Vagina (tissue), 2 donors: Measurements from ENCODE around the gene SERPINE3. TPM values are rescaled to one million over a fixed set of nuclear protein-coding genes. Genes with fewer than 3 reads are reported as not detected.

Experiments used
- DNase-seq, 2 donors: peaks; one replicate each; pipeline ENCODE4 v3.0.0-alpha.2; 2017; ENCODE audit errors: extremely low spot score in 2 of 2
- H3K27ac ChIP-seq: fragments of 200-600 bp; sonication (generic); one replicate; pipeline ENCODE4 v1.5.1; 2019
- H3K27me3 ChIP-seq: fragments of 200-600 bp; sonication (generic); one replicate; pipeline ENCODE4 v1.5.1; 2019
- H3K36me3 ChIP-seq, 2 donors: fragments of 200-600 bp; sonication (generic); one replicate each; pipeline ENCODE4 v1.5.1; 2017 to 2019
- H3K4me1 ChIP-seq: fragments of 200-600 bp; sonication (generic); one replicate; pipeline ENCODE4 v1.5.1; 2019
- H3K4me3 ChIP-seq, 2 donors: fragments of 200-600 bp; sonication (generic); 1 replicate in 1 of 2; 2 replicates in 1 of 2; pipeline ENCODE4 v1.5.1; 2016 to 2019
- H3K9me3 ChIP-seq: fragments of 200-600 bp; sonication (generic); one replicate; pipeline ENCODE4 v1.5.1; 2019
- POLR2A ChIP-seq, 2 donors: fragments of 450-650 bp; IDR thresholded peaks; one replicate each; pipeline ENCODE4 v1.6.1; 2017; ENCODE audit warnings: antibody characterized with exemption in 2 of 2, mild to moderate bottlenecking in 2 of 2, moderate library complexity in 2 of 2
- POLR2AphosphoS5 ChIP-seq, 2 donors: sonication (generic); formaldehyde crosslinking; IDR thresholded peaks; one replicate each; pipeline ENCODE4 v1.9.0; 2017; ENCODE audit warnings: antibody characterized with exemption in 2 of 2, mild to moderate bottlenecking in 2 of 2, low read depth in 1 of 2; ENCODE audit not compliant: insufficient read depth in 1 of 2
- intact Hi-C: fragments of 100-400 bp; cut with DNase I; formaldehyde crosslinking; loops from one replicate; pipeline ENCODE4 v1.15.1; 2023
- total RNA-seq: library from RNA; depleted of rRNA; stranded (reverse); fragments of >200 nt; gene quantifications from one replicate; pipeline ENCODE4 v1.2.3, GENCODE V29; 2016
- TF ChIP-seq, protein P1 (sequence below), 3 experiments: fragments of 450-650 bp in 2 of 3; fragments of 200-600 bp in 1 of 3; sonication (generic) in 1 of 3; IDR thresholded peaks; one replicate each; pipeline ENCODE4 v1.5.1; 2017 to 2019; ENCODE audit warnings: antibody characterized with exemption in 3 of 3, mild to moderate bottlenecking in 2 of 3, moderate library complexity in 2 of 3

SERPINE3 gene
- total RNA-seq, 1 donor from 2014 or later: not detected

DNA sequence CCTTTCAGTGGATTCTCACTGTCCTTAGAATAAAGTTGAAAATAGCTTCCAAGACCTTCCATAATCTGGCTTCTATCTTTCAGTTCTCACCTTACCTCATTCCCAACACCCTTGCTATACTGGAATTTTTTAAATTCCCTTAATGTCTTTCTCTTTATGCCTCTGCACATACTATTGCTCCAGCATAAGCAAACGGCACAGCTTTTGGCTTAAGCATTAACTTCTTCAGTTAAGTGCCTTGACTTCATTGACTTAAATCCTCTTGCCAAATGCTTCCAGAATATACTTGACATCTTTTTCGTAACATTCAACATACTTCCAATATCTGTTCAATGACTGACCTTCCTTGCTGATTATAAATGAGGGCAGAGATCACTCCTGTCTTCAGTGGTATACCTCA, 34.0 kb downstream of the SERPINE3 start:
- peaks cover 0 to 51% of the 10 kb centered on the region in 2 donors for H3K36me3 ChIP-seq
- H3K27me3 ChIP-seq: no peaks in the 10 kb centered on the region
- H3K4me3 ChIP-seq: no peak overlapping the region
- no peaks in the 10 kb centered on the region for H3K9me3 ChIP-seq
- no peaks in the 10 kb centered on the region for H3K4me1 ChIP-seq
- intact Hi-C loops: no loop called here
- no peak overlapping the region for H3K27ac ChIP-seq
- TF ChIP-seq POLR2AphosphoS5 (IDR thresholded peaks at IDR 0.05; ENCODE audit: insufficient read depth in 1 of 2, low read depth in 1 of 2): no peak
- TF ChIP-seq, protein P1, sequence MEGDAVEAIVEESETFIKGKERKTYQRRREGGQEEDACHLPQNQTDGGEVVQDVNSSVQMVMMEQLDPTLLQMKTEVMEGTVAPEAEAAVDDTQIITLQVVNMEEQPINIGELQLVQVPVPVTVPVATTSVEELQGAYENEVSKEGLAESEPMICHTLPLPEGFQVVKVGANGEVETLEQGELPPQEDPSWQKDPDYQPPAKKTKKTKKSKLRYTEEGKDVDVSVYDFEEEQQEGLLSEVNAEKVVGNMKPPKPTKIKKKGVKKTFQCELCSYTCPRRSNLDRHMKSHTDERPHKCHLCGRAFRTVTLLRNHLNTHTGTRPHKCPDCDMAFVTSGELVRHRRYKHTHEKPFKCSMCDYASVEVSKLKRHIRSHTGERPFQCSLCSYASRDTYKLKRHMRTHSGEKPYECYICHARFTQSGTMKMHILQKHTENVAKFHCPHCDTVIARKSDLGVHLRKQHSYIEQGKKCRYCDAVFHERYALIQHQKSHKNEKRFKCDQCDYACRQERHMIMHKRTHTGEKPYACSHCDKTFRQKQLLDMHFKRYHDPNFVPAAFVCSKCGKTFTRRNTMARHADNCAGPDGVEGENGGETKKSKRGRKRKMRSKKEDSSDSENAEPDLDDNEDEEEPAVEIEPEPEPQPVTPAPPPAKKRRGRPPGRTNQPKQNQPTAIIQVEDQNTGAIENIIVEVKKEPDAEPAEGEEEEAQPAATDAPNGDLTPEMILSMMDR (IDR thresholded peaks at IDR 0.05): no peak
- TF ChIP-seq POLR2A (IDR thresholded peaks at IDR 0.05): no peak
- no peak for DNase-seq

DNA sequence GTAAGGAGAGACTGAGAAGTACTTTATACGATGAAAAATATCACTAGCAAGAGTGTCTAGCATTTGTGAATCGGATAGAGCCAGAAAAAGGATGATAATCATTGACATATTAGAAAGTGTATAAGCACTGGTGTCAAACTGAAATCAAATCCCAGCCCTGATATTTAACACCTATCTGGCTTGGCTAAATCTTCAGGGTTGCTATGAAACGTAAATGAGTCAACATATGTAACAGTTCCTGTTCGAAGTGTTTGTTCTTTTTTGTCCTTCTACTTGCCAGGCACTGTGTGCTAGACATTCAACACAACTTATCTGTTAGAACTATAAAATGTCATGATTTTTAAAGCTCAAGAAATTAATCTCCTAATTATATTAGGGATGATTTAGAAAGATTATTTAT, 40.8 kb downstream of the SERPINE3 start:
- TF ChIP-seq POLR2A (IDR thresholded peaks at IDR 0.05): no peak
- TF ChIP-seq POLR2AphosphoS5 (IDR thresholded peaks at IDR 0.05; ENCODE audit: insufficient read depth in 1 of 2, low read depth in 1 of 2): no peak
- TF ChIP-seq, protein P1 (IDR thresholded peaks at IDR 0.05): no peak
- Histone ChIP-seq H3K4me3 (no peak overlapping the region), H3K9me3 (no peaks in the 10 kb centered on the region), H3K27me3 (no peaks in the 10 kb centered on the region), H3K36me3 (peaks cover 0 to 23% of the 10 kb centered on the region in 2 donors), H3K4me1 (no peaks in the 10 kb centered on the region), H3K27ac (no peak overlapping the region)
- intact Hi-C loops: loop anchor here (10.0 kb wide), 1 partner anchor 1405 kb away; no protein-coding TSS in a partner anchor
- no peak for DNase-seq

DNA sequence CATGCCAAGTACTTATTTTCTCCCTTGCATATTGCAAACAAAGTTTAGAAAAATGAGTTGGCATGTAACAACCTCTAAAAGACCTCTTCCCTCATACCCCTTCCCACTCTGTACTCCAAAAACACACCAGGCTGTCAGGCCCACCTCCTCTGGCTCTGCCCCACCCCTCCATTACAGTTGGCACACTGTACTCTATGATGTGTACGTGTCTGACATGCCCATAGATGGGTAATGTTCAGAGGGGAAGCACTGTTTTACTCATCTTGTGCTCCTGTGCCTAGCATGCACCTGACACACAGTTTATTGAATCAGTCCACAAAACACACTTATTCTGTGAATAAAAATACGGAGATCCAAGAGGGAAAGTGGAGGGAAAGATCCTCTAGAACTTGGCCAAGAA, 45.6 kb downstream of the SERPINE3 start:
- intact Hi-C loops: loop anchor here (10.0 kb wide), 1 partner anchor 1410 kb away; no protein-coding TSS in a partner anchor
- Histone ChIP-seq H3K4me3 (no peak overlapping the region), H3K9me3 (no peaks in the 10 kb centered on the region), H3K36me3 (peaks cover 0 to 7% of the 10 kb centered on the region in 2 donors), H3K27ac (no peak overlapping the region), H3K4me1 (no peaks in the 10 kb centered on the region), H3K27me3 (no peaks in the 10 kb centered on the region)
- TF ChIP-seq, protein P1 (IDR thresholded peaks at IDR 0.05): no peak
- TF ChIP-seq POLR2AphosphoS5 (IDR thresholded peaks at IDR 0.05; ENCODE audit: insufficient read depth in 1 of 2, low read depth in 1 of 2) (no peak), POLR2A (IDR thresholded peaks at IDR 0.05) (no peak)
- no peak for DNase-seq

DNA sequence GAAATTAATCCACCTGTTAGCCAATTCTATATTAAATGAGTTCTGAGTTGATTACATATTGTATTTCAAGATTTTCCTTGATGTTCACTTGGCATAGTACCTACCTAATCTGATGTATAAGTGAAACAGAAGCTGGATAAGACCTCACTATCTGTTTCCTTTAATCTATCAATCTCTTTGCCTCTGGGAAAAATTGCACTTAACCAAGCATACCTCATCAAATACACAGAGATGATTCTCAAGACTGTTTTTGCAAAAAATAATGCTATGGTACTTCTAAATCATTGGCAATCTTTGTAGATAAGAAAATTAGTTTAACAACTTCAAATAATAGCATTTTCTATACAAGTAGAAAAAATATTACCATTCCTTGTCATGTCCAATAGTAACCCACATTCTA, 55.2 kb downstream of the SERPINE3 start:
- DNase-seq: no peak
- TF ChIP-seq POLR2AphosphoS5 (IDR thresholded peaks at IDR 0.05; ENCODE audit: insufficient read depth in 1 of 2, low read depth in 1 of 2) (no peak), POLR2A (IDR thresholded peaks at IDR 0.05) (no peak)
- TF ChIP-seq, protein P1 (IDR thresholded peaks at IDR 0.05): no peak
- Histone ChIP-seq H3K36me3 (no peaks in the 10 kb centered on the region), H3K27me3 (no peaks in the 10 kb centered on the region), H3K4me1 (peaks cover 19% of the 10 kb centered on the region), H3K27ac (no peak overlapping the region), H3K4me3 (no peak overlapping the region), H3K9me3 (no peaks in the 10 kb centered on the region)
- intact Hi-C loops: no loop called here

DNA sequence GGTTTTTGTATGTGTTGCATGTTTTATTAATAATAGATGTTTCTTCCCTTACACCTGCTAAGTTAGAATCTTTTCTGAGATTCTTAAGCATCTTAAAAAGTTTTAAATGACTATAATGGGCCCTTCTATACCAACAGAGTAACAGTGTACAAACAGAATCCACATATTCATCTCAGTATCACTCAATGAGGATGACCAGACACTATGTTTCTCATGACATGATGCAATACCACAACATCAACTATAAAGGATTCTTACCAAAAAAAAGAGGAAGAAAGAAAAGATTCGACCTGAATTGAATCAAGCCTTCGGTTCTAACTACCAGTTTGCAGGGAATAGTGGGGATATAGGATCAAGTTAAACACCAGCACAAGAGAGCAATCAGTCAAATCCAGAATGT, 56.9 kb downstream of the SERPINE3 start:
- Histone ChIP-seq H3K27ac (peak overlapping the region; percentile 33), H3K4me3 (no peak overlapping the region), H3K27me3 (no peaks in the 10 kb centered on the region), H3K4me1 (peaks cover 19% of the 10 kb centered on the region), H3K9me3 (no peaks in the 10 kb centered on the region), H3K36me3 (no peaks in the 10 kb centered on the region)
- no peak for DNase-seq
- TF ChIP-seq POLR2A (IDR thresholded peaks at IDR 0.05) (no peak), POLR2AphosphoS5 (IDR thresholded peaks at IDR 0.05; ENCODE audit: insufficient read depth in 1 of 2, low read depth in 1 of 2) (no peak)
- TF ChIP-seq, protein P1 (IDR thresholded peaks at IDR 0.05): no peak
- intact Hi-C loops: no loop called here
